Activated T-cell treated with anti-CD3 and anti-CD28 coated beads for 24 hours (primary cell): ENCODE results near the gene KRT71.

Experiments
- DNase-seq: peaks from one replicate; pipeline ENCODE4 v3.0.0-alpha.2; 2020; ENCODE audit warnings: low read depth

Gene KRT71

DNA sequence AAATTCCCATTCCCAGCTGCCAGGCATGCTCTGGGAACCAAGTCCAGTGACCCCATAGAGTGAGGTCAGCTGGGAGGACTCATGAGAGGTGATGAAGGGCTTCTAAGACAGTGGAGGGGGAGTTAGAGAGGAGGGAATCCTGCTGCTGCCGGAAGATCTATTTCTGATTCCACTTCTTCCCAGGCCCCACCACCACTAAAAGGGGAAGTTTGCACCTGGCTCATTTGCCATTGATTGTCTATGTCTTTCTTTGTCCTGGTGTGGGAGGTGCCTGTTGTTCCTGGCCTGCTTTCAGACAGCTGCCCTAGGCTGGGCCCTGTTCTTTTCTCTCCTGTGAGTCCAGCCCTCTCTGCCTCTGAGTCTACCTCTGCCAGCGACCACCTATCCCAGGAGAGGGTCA lies 56.9 kb downstream of the KRT71 start:
- no peak for DNase-seq

DNA sequence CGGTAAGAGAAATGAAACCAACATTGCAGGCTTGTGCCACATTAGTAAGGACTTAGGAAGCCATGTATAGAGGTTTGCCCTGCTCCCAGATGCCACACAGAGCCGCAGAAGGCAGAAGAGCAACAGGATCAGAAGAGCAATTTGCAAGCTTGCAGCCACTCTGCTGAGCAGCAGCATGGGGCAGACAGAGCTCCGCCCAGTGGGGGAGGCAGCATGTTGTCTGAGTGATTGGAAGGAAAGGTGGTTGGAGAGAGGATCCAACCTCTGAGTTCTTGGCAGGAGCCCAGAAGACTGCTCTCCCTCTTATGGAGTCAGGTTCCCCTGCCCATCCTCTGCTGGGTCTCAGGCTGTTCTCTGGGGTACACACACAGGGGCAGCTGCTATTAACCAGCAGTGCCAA lies 57.6 kb downstream of the KRT71 start:
- DNase-seq = no peak

DNA sequence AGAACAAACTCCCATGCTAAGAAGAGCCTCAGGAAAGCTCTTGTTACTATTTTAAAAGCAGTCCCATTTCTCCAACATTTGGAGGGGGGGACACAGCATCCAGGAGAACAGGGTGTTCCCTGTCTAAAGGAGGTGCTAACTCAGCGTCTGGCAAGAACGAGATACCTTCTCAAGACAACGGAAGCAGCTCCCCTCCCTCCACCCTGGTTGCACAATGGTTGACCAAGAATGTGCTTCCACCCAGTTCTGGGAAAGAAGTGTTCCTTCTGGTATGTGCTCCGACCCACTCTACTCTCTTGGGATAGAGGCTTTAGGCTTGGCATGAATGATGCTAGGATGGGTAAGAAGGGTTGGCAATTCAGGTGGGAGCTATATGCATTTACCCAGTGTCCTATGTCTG lies 58.4 kb downstream of the KRT71 start:
- no peak for DNase-seq

DNA sequence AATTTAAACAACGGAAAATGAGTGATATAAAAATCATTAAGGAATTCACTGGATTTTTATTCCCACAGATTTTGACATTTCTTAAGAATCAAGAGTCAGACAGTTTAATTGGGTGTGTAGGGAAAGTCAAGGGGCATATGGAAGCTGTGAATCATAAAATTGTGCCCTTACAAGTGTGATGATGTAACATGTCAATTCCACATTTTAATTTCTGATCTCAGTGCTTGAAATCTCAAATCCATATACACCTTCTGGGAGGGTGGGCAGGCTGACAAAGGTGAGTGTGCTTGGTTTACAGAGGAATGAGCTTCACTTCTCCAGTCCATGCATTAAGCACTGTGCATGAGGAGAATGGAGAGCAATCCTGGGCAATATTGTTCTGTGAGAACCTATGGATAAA lies 58.8 kb downstream of the KRT71 start:
- no peak for DNase-seq
